Tibial artery (tissue), 4 donors: ENCODE data around the gene DYNLL2.
"Not testable (repeated sequence)": the region's sequence is repeated elsewhere in the genome, so short reads cannot be mapped to it uniquely, and the experiment has no call there.

Experiments used
- DNase-seq, 2 donors: peaks; one replicate each; pipeline ENCODE4 v3.0.0-alpha.2; 2019
- H3K27ac ChIP-seq, 2 donors: fragments of 200-600 bp; sonication (generic) in 1 of 2; 1 replicate in 1 of 2; 2 replicates in 1 of 2; pipeline ENCODE4 v1.5.1; 2018 to 2019; ENCODE audit warnings: mild to moderate bottlenecking in 1 of 2
- H3K27me3 ChIP-seq, 2 donors: fragments of 200-600 bp; sonication (generic) in 1 of 2; one replicate each; pipeline versions ENCODE4 v1.5.1 to v1.6.0; 2016 to 2019
- H3K36me3 ChIP-seq, 3 donors: fragments of 200-600 bp; sonication (generic) in 2 of 3; one replicate each; pipeline ENCODE4 v1.5.1; 2016 to 2019; ENCODE audit warnings: mild to moderate bottlenecking in 2 of 3
- H3K4me1 ChIP-seq, 4 donors: fragments of 200-600 bp; sonication (generic) in 2 of 4; 1 replicate in 3 of 4; 2 replicates in 1 of 4; pipeline ENCODE4 v1.5.1; 2016 to 2019
- H3K4me3 ChIP-seq, 2 donors: fragments of 200-600 bp; sonication (generic) in 1 of 2; 1 replicate in 1 of 2; 2 replicates in 1 of 2; pipeline ENCODE4 v1.5.1; 2018 to 2019; ENCODE audit warnings: mild to moderate bottlenecking in 2 of 2
- H3K9me3 ChIP-seq, 3 donors: fragments of 200-600 bp; sonication (generic) in 1 of 3; one replicate each; pipeline ENCODE4 v1.5.1; 2016 to 2019
- CTCF ChIP-seq, 2 experiments: fragments of 200-600 bp in 1 of 2; fragments of 450-650 bp in 1 of 2; IDR thresholded peaks; one replicate each; pipeline ENCODE4 v1.5.1; 2017 to 2019; ENCODE audit warnings: antibody characterized with exemption in 2 of 2, mild to moderate bottlenecking in 1 of 2, moderate library complexity in 1 of 2
- intact Hi-C: fragments of 100-400 bp; cut with DNase I; formaldehyde crosslinking; loops from one replicate; pipeline ENCODE4 v1.15.0; 2023; ENCODE audit warnings: low total_unique reads

DYNLL2 gene

GRCh38 chr17:58119491-58119890 lies 36.3 kb downstream of the DYNLL2 start:
- no peak for DNase-seq
- H3K27ac ChIP-seq: no peak overlapping the region
- no peak for TF ChIP-seq CTCF (IDR thresholded peaks at IDR 0.05)
- peaks cover 0 to 18% of the 10 kb centered on the region in 2 donors for H3K27me3 ChIP-seq
- no peaks in the 10 kb centered on the region for H3K36me3 ChIP-seq
- no peak overlapping the region for H3K4me3 ChIP-seq
- intact Hi-C loops: loop anchor here (10.0 kb wide), 2 partner anchors 115 to 985 kb away; partner anchors contain the start of gene SRSF1
- H3K9me3 ChIP-seq: no peaks in the 10 kb centered on the region
- H3K4me1 ChIP-seq: no peaks in the 10 kb centered on the region

- intact Hi-C loops: no loop called here
- Histone ChIP-seq H3K36me3 (no peaks in the 10 kb centered on the region), H3K27ac (no peak overlapping the region), H3K4me3 (no peak overlapping the region), H3K27me3 (peaks cover 0 to 18% of the 10 kb centered on the region in 2 donors), H3K4me1 (no peaks in the 10 kb centered on the region), H3K9me3 (no peaks in the 10 kb centered on the region)
- DNase-seq: peak in 1 of 2 donors; percentile 24
- no peak for TF ChIP-seq CTCF (IDR thresholded peaks at IDR 0.05)
Observed at GRCh38 chr17:58120195-58120822, 37.1 kb downstream of the DYNLL2 start.

GRCh38 chr17:58121925-58122324 lies 38.7 kb downstream of the DYNLL2 start:
- no peaks in the 10 kb centered on the region for H3K4me1 ChIP-seq
- no peak overlapping the region for H3K4me3 ChIP-seq
- no peak for DNase-seq
- no peaks in the 10 kb centered on the region for H3K9me3 ChIP-seq
- peaks cover 0 to 8% of the 10 kb centered on the region in 2 donors for H3K27me3 ChIP-seq
- H3K36me3 ChIP-seq: no peaks in the 10 kb centered on the region
- no peak for TF ChIP-seq CTCF (IDR thresholded peaks at IDR 0.05)
- no peak overlapping the region for H3K27ac ChIP-seq
- intact Hi-C loops: no loop called here

GRCh38 chr17:58127846-58128245 lies 44.6 kb downstream of the DYNLL2 start:
- Histone ChIP-seq H3K27me3 (peaks cover 0 to 6% of the 10 kb centered on the region in 2 donors), H3K4me3 (no peak overlapping the region), H3K4me1 (no peaks in the 10 kb centered on the region), H3K27ac (no peak overlapping the region), H3K36me3 (no peaks in the 10 kb centered on the region), H3K9me3 (no peaks in the 10 kb centered on the region)
- no peak for DNase-seq
- TF ChIP-seq CTCF (IDR thresholded peaks at IDR 0.05): no peak
- intact Hi-C loops: no loop called here

- H3K36me3 ChIP-seq, intact Hi-C loops, H3K9me3 ChIP-seq, H3K4me1 ChIP-seq, DNase-seq, H3K27ac ChIP-seq, H3K4me3 ChIP-seq: not testable (repeated sequence)
- H3K27me3 ChIP-seq: peaks cover 0 to 10% of the 10 kb centered on the region in 2 donors
Observed at GRCh38 chr17:58132697-58133096, 49.5 kb downstream of the DYNLL2 start.

GRCh38 chr17:58136669-58137279 lies 53.6 kb downstream of the DYNLL2 start:
- intact Hi-C loops: no loop called here

More at GRCh38 chr17:58136669-58137279, 53.6 kb downstream of the DYNLL2 start:
- H3K36me3 ChIP-seq: no peaks in the 10 kb centered on the region
- no peak for DNase-seq
- H3K4me3 ChIP-seq: no peak overlapping the region
- H3K27ac ChIP-seq: no peak overlapping the region
- no peaks in the 10 kb centered on the region for H3K9me3 ChIP-seq
- TF ChIP-seq CTCF (IDR thresholded peaks at IDR 0.05): no peak
- no peaks in the 10 kb centered on the region for H3K4me1 ChIP-seq
- H3K27me3 ChIP-seq: peaks cover 0 to 8% of the 10 kb centered on the region in 2 donors
